Measurements from ENCODE around the gene RAD51B.
"Not testable (repeated sequence)": the region's sequence is repeated elsewhere in the genome, so short reads cannot be mapped to it uniquely, and the experiment has no call there.

Gene RAD51B

GRCh38 chr14:68033336-68033932 lies 213.9 kb downstream of the RAD51B start:
- DNase-seq: no peak

- DNase-seq: no peak
Observed at GRCh38 chr14:68034896-68035295, 215.3 kb downstream of the RAD51B start.

GRCh38 chr14:68036202-68036601 lies 216.6 kb downstream of the RAD51B start:
- no peak for DNase-seq

DNA sequence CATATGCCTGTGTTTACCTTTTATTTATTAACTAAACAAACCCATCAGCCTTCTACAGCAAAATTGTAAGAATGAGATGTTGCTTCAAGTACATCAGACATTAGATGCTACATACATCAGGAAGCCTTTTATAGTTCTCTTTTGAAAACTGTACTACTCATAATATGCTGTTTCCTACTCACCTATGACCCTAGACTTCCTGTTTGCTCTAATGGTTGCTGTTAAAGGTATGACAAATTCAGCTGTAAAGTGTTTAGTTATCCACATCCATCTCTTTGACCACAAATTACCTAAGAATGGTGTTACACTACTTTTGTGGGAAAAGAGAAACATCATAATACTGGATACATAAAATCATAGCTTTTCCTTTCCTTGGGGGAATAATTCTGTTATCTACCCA lies 220.0 kb downstream of the RAD51B start:
- DNase-seq: no peak

DNA sequence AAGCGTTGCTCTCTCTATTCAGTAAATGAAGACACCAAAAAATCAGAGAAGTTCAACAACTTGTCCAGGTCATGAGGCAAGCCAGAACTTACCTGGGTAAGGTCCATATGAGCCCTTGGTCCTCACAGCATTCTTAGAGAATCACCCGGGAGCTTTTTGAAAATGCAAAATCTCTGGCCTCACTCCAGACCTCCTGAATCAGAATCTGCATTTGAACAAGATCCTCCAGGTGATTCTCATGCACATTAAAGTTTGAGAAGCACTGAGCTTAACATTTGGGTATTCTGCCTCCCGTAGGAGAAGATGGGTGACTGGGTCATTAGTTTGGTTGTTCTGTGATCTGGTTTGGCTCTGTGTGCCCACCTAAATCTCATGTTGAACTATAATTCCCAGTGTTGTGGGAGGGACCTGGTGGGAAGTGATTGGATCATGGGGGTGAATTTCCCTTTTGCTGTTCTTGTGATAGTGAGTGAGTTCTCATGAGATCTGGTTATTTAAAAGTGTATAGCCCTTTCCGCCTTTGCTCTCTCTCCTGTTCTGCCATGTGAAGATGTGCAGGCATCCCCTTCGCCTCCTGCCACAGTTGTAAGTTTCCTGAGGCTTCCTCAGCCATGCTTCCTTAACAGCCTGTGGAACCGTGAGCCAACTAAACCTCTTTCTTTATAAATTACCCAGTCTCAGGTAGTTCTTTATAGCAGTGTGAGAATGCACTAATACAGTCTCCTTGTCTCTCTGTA lies 221.2 kb downstream of the RAD51B start:
- no peak for DNase-seq

GRCh38 chr14:68041876-68042354 lies 222.3 kb downstream of the RAD51B start:
- DNase-seq: no peak

GRCh38 chr14:68042586-68043210 lies 223.1 kb downstream of the RAD51B start:
- DNase-seq: no peak

GRCh38 chr14:68043752-68044151 lies 224.2 kb downstream of the RAD51B start:
- no peak for DNase-seq

GRCh38 chr14:68047906-68048305 lies 228.3 kb downstream of the RAD51B start:
- no peak for DNase-seq

GRCh38 chr14:68048815-68049214 lies 229.2 kb downstream of the RAD51B start:
- not testable (repeated sequence) for DNase-seq

GRCh38 chr14:68050177-68050576 lies 230.6 kb downstream of the RAD51B start:
- DNase-seq: no peak

DNA sequence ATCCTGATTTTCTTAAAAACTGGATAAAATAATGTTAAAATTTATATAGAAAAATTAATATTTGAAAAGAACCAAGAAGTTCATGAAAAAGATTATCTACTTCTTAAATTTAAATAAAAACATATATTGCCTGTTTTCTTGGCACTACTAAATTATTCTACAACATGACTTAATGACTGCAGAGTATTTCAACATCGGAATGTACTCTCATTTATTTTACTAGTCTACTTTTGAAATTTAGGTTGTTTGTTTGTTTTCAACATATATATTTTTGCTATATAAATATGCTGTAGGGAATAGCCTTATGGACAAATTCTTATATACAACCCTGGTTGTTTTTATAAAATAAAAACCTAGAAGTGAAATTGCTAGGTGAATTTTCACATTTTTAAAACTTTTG lies 231.6 kb downstream of the RAD51B start:
- no peak for DNase-seq

DNA sequence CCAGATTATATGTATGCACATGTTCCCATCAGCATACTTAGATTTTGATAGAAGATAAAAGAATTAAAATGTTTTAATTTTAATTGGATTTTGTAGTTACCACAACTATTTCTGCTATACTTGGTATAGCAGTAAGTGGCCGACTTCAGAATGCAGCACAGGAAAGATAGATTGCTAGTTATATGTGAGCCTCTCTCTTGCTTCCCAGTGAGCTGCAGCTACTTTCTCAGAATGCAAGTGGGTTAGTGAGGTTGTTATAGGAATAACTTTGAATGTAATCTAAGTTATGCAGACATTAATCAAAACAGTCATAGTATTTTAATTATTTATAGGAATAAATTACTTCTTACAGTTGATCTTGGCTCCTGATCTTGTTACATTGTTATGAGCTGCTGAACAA lies 240.6 kb downstream of the RAD51B start:
- DNase-seq: no peak

DNA sequence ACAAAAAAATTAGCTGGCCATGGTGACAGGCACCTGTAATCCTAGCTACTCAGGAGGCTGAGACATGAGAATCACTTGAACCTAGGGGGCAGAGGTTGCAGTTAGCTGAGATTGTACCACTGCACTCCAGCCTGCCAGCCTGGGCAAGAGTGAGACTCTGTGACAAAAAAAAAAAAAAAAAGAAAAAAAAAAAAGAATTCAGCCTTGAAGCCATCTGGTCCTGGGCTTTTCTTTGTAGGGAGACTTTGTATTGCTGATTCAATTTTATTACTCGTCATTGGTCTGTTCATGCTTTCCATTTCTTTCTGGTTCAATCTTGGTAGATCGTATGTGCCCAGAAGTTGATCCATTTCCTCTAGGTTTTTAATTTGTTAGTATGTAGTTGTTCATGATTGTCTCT lies 243.1 kb downstream of the RAD51B start:
- no peak for DNase-seq

- no peak for DNase-seq
Observed at GRCh38 chr14:68065322-68065721, 245.7 kb downstream of the RAD51B start.

- DNase-seq: no peak
Observed at GRCh38 chr14:68074765-68075381, 255.3 kb downstream of the RAD51B start.

GRCh38 chr14:68075382-68076029 lies 255.9 kb downstream of the RAD51B start:
- no peak for DNase-seq

GRCh38 chr14:68076451-68076850 lies 256.9 kb downstream of the RAD51B start:
- DNase-seq: no peak

GRCh38 chr14:68079941-68080697 lies 260.5 kb downstream of the RAD51B start:
- no peak for DNase-seq

DNA sequence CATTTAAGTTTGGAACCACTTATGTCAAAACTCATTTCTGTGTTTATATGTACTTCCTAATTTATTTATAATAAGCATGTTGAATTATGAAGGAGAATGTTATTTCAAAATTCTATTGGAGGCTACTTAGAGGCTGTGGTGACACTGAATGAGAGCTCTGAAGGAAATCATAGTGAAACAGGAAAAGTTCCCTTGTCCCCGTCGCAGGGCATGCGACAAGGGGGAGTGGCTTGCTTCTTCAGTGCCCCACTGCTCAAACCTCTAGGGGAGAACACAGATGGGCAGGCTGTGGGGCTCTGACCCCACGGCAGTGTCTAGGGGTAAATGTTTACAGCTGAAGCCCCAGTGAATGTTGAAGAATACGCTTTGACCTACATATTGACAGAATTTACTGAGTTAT lies 261.9 kb downstream of the RAD51B start:
- DNase-seq: no peak

- DNase-seq: no peak
Observed at GRCh38 chr14:68082698-68083291, 263.2 kb downstream of the RAD51B start.

DNA sequence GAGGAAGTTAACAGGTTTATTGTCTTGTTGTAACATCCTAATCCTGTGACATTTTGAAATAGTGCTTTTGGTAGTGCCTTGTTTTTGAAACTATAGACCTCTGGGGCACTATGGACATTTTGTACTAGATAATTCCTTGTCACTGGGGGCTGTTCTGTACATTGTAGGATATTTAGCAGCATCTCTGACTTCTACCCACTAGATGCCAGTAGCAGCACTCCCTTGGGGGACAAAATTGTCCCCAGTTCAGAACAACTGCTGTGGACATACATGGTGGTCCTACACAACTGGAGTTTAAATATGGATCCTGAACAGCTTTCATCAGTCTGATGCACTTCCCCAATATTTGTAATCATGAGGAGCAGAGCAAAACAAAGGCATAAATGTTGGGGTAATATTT lies 264.7 kb downstream of the RAD51B start:
- DNase-seq: no peak

Data from NCI-H524 treated with DMSO at 0.1 percent for 48 hours (cell line).